OCI-LY7 (cell line): ENCODE measurements around the gene LRRC2. TPM values are rescaled to one million over a fixed set of nuclear protein-coding genes. Genes with fewer than 3 reads are reported as not detected.

Experiments
- BruUV-seq: library from RNA; stranded (reverse); fragments of 400-500 nt; replicated peaks from 2 replicates; lab custom pipeline; 2021; lab: Mats Ljungman, UMichigan
- CTCF ChIA-PET: fragments of 300-600 bp; sonication (Branson Sonifier 250); formaldehyde crosslinking; loops from one replicate; lab custom pipeline; 2022; ENCODE audit warnings: antibody characterized with exemption; ENCODE audit not compliant: unreplicated experiment; lab: Charles Lee
- POLR2A ChIA-PET: fragments of 300-600 bp; sonication (Branson Sonifier 250); formaldehyde crosslinking; loops from one replicate; lab custom pipeline; 2022; ENCODE audit warnings: antibody characterized with exemption; lab: Charles Lee
- DNase-seq: peaks from one replicate; pipeline ENCODE4 v3.0.0-alpha.2; 2015; ENCODE audit warnings: low spot score
- H2AFZ ChIP-seq: fragments of 200-600 bp; sonication (generic), shearing (Covaris generic); 2 replicates; pipeline ENCODE4 v1.6.1; 2014; ENCODE audit warnings: mild to moderate bottlenecking, antibody characterized with exemption, low read length, moderate library complexity
- H3K27ac ChIP-seq: fragments of 200-600 bp; sonication (generic); 2 replicates; pipeline ENCODE4 v1.5.1; 2014; ENCODE audit warnings: mixed run types, low read depth, mild to moderate bottlenecking, moderate library complexity, low read length, inconsistent platforms; ENCODE audit not compliant: poor library complexity, severe bottlenecking
- H3K36me3 ChIP-seq: fragments of 200-600 bp; sonication (generic); 2 replicates; pipeline ENCODE4 v1.6.1; 2014; ENCODE audit warnings: mild to moderate bottlenecking, antibody characterized with exemption, low read length, moderate library complexity, mixed read lengths; ENCODE audit not compliant: insufficient read depth
- H3K4me1 ChIP-seq: fragments of 200-600 bp; sonication (generic); 2 replicates; pipeline ENCODE4 v1.5.1; 2014; ENCODE audit warnings: mild to moderate bottlenecking, low read length; ENCODE audit not compliant: insufficient read depth, poor library complexity, severe bottlenecking
- H3K4me2 ChIP-seq: fragments of 200-600 bp; sonication (generic); 2 replicates; pipeline ENCODE4 v1.6.1; 2014; ENCODE audit warnings: mild to moderate bottlenecking, low read length
- H3K4me3 ChIP-seq: fragments of 200-600 bp; sonication (generic); 2 replicates; pipeline ENCODE4 v1.5.1; 2014; ENCODE audit warnings: mild to moderate bottlenecking, low read depth, low read length; ENCODE audit not compliant: poor library complexity, severe bottlenecking
- H3K79me2 ChIP-seq: fragments of 200-600 bp; sonication (generic); 2 replicates; pipeline ENCODE4 v1.6.1; 2016; ENCODE audit warnings: low read depth, mild to moderate bottlenecking, low read length, moderate library complexity, mixed read lengths; ENCODE audit not compliant: insufficient read depth
- H3K9me2 ChIP-seq: fragments of 200-600 bp; sonication (generic); 2 replicates; pipeline ENCODE4 v1.6.1; 2016; ENCODE audit warnings: mild to moderate bottlenecking, low read length, mixed read lengths; ENCODE audit not compliant: insufficient read depth
- H3K9me3 ChIP-seq: fragments of 200-600 bp; sonication (generic); 2 replicates; pipeline ENCODE4 v1.6.1; 2014; ENCODE audit warnings: mild to moderate bottlenecking, mixed run types, low read length, mixed read lengths
- H4K20me1 ChIP-seq: fragments of 200-600 bp; sonication (generic); 2 replicates; pipeline ENCODE4 v1.6.1; 2014; ENCODE audit warnings: mild to moderate bottlenecking, antibody characterized with exemption, low read length, moderate library complexity, mixed read lengths; ENCODE audit not compliant: insufficient read depth
- EZH2phosphoT487 ChIP-seq: fragments of 200-600 bp; sonication (generic); IDR thresholded peaks from 2 replicates; pipeline ENCODE4 v1.6.1; 2018; ENCODE audit warnings: low read depth, borderline replicate concordance, mild to moderate bottlenecking, mixed run types, antibody characterized with exemption, low read length, moderate library complexity, mixed read lengths
- intact Hi-C: fragments of 100-400 bp; cut with micrococcal nuclease; formaldehyde crosslinking; loops from one replicate; pipeline ENCODE4 v1.10.0; 2022; ENCODE audit not compliant: unreplicated experiment
- total RNA-seq, 2 experiments: library from RNA; depleted of rRNA in 1 of 2; stranded (reverse); fragments of >200 nt in 1 of 2; shearing (Covaris generic) in 1 of 2; gene quantifications; 2 replicates each; pipeline ENCODE4 v1.2.3, GENCODE V29; 2014 to 2022
- TF ChIP-seq, protein P1 (sequence below): fragments of 200-600 bp; sonication (generic); conservative IDR thresholded peaks from 2 replicates; pipeline ENCODE4 v1.5.1; 2014; ENCODE audit warnings: mild to moderate bottlenecking, antibody characterized with exemption, low read length, moderate library complexity, mixed read lengths

The LRRC2 gene
- total RNA-seq, 2 experiments from 2014 or later, result 1.9 to 2.0 TPM

- POLR2A ChIA-PET, result no interaction called here
- no TSS peak for BruUV-seq
Observed at GRCh38 chr3:46480491-46481195, 85.5 kb downstream of the LRRC2 start.

DNA sequence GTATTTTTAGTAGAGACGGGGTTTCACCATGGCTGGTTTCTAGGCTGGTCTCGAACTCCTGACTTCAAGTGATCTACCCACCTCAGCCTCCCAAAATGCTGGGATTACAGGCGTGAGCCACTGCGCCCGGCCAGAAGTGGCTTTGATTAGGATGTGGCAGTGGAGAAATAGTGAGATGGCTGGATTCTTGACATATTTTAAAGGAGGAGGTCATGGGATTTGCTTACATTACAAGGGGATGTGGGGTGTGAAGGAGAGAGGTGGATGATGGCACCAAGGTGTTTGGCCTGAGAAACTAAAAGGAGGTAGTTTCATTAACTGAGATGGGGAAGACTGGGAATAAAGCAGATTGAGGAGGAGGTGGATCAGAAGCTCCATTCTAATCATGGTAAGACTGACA lies 86.4 kb downstream of the LRRC2 start:
- H2AFZ ChIP-seq, result no peak overlapping the region
- no peaks in the 10 kb centered on the region for H3K9me2 ChIP-seq
- H4K20me1 ChIP-seq, result no peaks in the 10 kb centered on the region
- H3K36me3 ChIP-seq, result no peaks in the 10 kb centered on the region
- H3K4me2 ChIP-seq, result no peak overlapping the region
- POLR2A ChIA-PET, result no interaction called here
- intact Hi-C loops, result no loop called here
- CTCF ChIA-PET, result no interaction called here
- DNase-seq, result no peak
- H3K79me2 ChIP-seq, result no peaks in the 10 kb centered on the region
- H3K4me3 ChIP-seq, result no peak overlapping the region
- TF ChIP-seq EZH2phosphoT487, result no peak
- TF ChIP-seq, protein P1, sequence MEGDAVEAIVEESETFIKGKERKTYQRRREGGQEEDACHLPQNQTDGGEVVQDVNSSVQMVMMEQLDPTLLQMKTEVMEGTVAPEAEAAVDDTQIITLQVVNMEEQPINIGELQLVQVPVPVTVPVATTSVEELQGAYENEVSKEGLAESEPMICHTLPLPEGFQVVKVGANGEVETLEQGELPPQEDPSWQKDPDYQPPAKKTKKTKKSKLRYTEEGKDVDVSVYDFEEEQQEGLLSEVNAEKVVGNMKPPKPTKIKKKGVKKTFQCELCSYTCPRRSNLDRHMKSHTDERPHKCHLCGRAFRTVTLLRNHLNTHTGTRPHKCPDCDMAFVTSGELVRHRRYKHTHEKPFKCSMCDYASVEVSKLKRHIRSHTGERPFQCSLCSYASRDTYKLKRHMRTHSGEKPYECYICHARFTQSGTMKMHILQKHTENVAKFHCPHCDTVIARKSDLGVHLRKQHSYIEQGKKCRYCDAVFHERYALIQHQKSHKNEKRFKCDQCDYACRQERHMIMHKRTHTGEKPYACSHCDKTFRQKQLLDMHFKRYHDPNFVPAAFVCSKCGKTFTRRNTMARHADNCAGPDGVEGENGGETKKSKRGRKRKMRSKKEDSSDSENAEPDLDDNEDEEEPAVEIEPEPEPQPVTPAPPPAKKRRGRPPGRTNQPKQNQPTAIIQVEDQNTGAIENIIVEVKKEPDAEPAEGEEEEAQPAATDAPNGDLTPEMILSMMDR, result no peak
- H3K27ac ChIP-seq, result no peak overlapping the region
- no peaks in the 10 kb centered on the region for H3K9me3 ChIP-seq
- no peaks in the 10 kb centered on the region for H3K4me1 ChIP-seq
- BruUV-seq, result no TSS peak

More at GRCh38 chr3:46480491-46481195, 85.5 kb downstream of the LRRC2 start:
- intact Hi-C loops, result no loop called here
- Histone ChIP-seq H3K79me2 (no peaks in the 10 kb centered on the region), H3K36me3 (no peaks in the 10 kb centered on the region), H3K4me3 (no peak overlapping the region), H3K4me1 (no peaks in the 10 kb centered on the region), H3K4me2 (no peak overlapping the region), H3K9me2 (no peaks in the 10 kb centered on the region), H3K9me3 (no peaks in the 10 kb centered on the region), H2AFZ (no peak overlapping the region), H3K27ac (no peak overlapping the region), H4K20me1 (no peaks in the 10 kb centered on the region)
- TF ChIP-seq, protein P1, result no peak
- no peak for TF ChIP-seq EZH2phosphoT487
- DNase-seq, result no peak
- CTCF ChIA-PET, result no interaction called here

DNA sequence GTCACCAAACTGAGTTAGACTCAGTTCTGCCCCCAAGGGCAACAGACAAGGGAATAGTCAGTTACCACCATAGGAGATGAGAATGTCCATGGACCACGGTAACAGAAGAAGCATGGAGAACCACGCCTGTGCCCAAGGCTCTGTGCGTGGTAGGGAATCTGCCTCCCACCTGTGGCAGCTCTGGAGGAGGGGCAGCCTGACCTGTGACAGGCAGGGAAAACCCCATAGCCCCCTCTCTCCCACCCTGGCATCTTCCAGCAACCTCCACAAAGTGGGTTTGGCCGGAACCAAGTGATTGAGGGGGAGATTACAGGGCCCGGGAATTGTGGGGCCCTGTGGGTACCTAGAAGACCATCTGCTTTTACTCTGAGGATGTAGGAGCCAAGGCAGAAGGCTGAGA lies 87.1 kb downstream of the LRRC2 start:
- H4K20me1 ChIP-seq, result no peaks in the 10 kb centered on the region
- intact Hi-C loops, result no loop called here
- no peaks in the 10 kb centered on the region for H3K79me2 ChIP-seq
- ChIA-PET POLR2A (no interaction called here), CTCF (no interaction called here)
- TF ChIP-seq, protein P1, result no peak
- no peak for TF ChIP-seq EZH2phosphoT487
- H3K4me3 ChIP-seq, result no peak overlapping the region
- no peaks in the 10 kb centered on the region for H3K4me1 ChIP-seq
- no peaks in the 10 kb centered on the region for H3K9me2 ChIP-seq
- H3K4me2 ChIP-seq, result no peak overlapping the region
- H3K36me3 ChIP-seq, result no peaks in the 10 kb centered on the region
- no peak overlapping the region for H2AFZ ChIP-seq
- no peak overlapping the region for H3K27ac ChIP-seq
- H3K9me3 ChIP-seq, result no peaks in the 10 kb centered on the region
- no peak for DNase-seq
- no TSS peak for BruUV-seq
